Left ventricle myocardium superior (tissue), 1 donor: ENCODE results near the gene SS18. TPM values are rescaled to one million over a fixed set of nuclear protein-coding genes. Genes with fewer than 3 reads are reported as not detected.

Experiments
- ATAC-seq: fragments of 200-7000 bp; cut with Tn5 transposase; one replicate; pipeline ENCODE4 v1.9.1; 2020; ENCODE audit warnings: mild to moderate bottlenecking, moderate library complexity
- DNase-seq: peaks from one replicate; pipeline ENCODE4 v3.0.0-alpha.2; 2020
- intact Hi-C: fragments of 100-400 bp; cut with micrococcal nuclease; formaldehyde crosslinking; loops from one replicate; pipeline ENCODE4 v1.11.0; 2022
- total RNA-seq: library from RNA; stranded (reverse); fragmentation: NEBNext Ultra II Directional; extraction: Animal tissue kit (Norgen Biotek cat#: 25700); gene quantifications from one replicate; pipeline ENCODE4 v1.2.1, GENCODE V29; 2021
- donor health status: DM: no; HTN: yes; CAD: no; lungs with severe emphysema.

The SS18 gene
- total RNA-seq, 1 donor from 2014 or later: 30.3 TPM

- ATAC-seq (no peak), DNase-seq (no peak)
- intact Hi-C loops: loop anchor here (10.0 kb wide), 1 partner anchor 58 kb away; no protein-coding TSS in a partner anchor
These were observed 7.9 kb downstream of the SS18 start for GRCh38 chr18:26082475-26082874.

GRCh38 chr18:26074246-26074645 is 16.2 kb downstream of the SS18 start:
- DNase-seq (no peak), ATAC-seq (no peak)
- intact Hi-C loops: no loop called here

- DNase-seq: no peak
- ATAC-seq: no peak
- intact Hi-C loops: no loop called here
These were observed 16.7 kb downstream of the SS18 start for GRCh38 chr18:26073758-26074157.

GRCh38 chr18:26071725-26072124 is 18.7 kb downstream of the SS18 start:
- DNase-seq: no peak
- intact Hi-C loops: no loop called here
- ATAC-seq: no peak

GRCh38 chr18:26071020-26071419 is 19.4 kb downstream of the SS18 start:
- intact Hi-C loops: no loop called here
- DNase-seq (no peak), ATAC-seq (no peak)

GRCh38 chr18:26059357-26059756 is 31.1 kb downstream of the SS18 start:
- ATAC-seq: no peak
- no peak for DNase-seq
- intact Hi-C loops: no loop called here

- no peak for DNase-seq
- peak; percentile 95 for ATAC-seq
- intact Hi-C loops: no loop called here
These were observed 33.1 kb downstream of the SS18 start for GRCh38 chr18:26057344-26057773.

GRCh38 chr18:26056291-26056690 is 34.1 kb downstream of the SS18 start:
- no peak for DNase-seq
- ATAC-seq: peak; percentile 58
- intact Hi-C loops: no loop called here

GRCh38 chr18:26052505-26052904 is 37.9 kb downstream of the SS18 start:
- ATAC-seq (no peak), DNase-seq (no peak)

GRCh38 chr18:26051843-26052242 is 38.6 kb downstream of the SS18 start:
- ATAC-seq (no peak), DNase-seq (no peak)
- intact Hi-C loops: no loop called here

More at GRCh38 chr18:26052505-26052904, 37.9 kb downstream of the SS18 start:
- intact Hi-C loops: no loop called here

GRCh38 chr18:26046419-26047077 is 43.9 kb downstream of the SS18 start:
- no peak for ATAC-seq
- DNase-seq: no peak

GRCh38 chr18:26044807-26045206 is 45.6 kb downstream of the SS18 start:
- intact Hi-C loops: no loop called here
- DNase-seq (no peak), ATAC-seq (no peak)

More at GRCh38 chr18:26046419-26047077, 43.9 kb downstream of the SS18 start:
- intact Hi-C loops: no loop called here

- intact Hi-C loops: no loop called here
- ATAC-seq (no peak), DNase-seq (no peak)
These were observed 50.3 kb downstream of the SS18 start for GRCh38 chr18:26040051-26040656.

GRCh38 chr18:26039203-26039602 is 51.2 kb downstream of the SS18 start:
- DNase-seq (no peak), ATAC-seq (no peak)
- intact Hi-C loops: no loop called here

- intact Hi-C loops: no loop called here
- DNase-seq: no peak
- ATAC-seq: no peak
These were observed 53.8 kb downstream of the SS18 start for GRCh38 chr18:26036635-26037034.

- no peak for ATAC-seq
- intact Hi-C loops: no loop called here
These were observed 55.4 kb downstream of the SS18 start for GRCh38 chr18:26034850-26035497.

GRCh38 chr18:26022585-26022984 is 67.8 kb downstream of the SS18 start:
- intact Hi-C loops: loop anchor here (10.0 kb wide), 1 partner anchor 62 kb away; no protein-coding TSS in a partner anchor
- DNase-seq: no peak
- ATAC-seq: no peak

More at GRCh38 chr18:26034850-26035497, 55.4 kb downstream of the SS18 start:
- no peak for DNase-seq

- no peak for ATAC-seq
- intact Hi-C loops: loop anchor here (10.0 kb wide), 1 partner anchor 64 kb away; no protein-coding TSS in a partner anchor
These were observed 69.2 kb downstream of the SS18 start for GRCh38 chr18:26021061-26021754.

GRCh38 chr18:26017929-26018328 is 72.5 kb downstream of the SS18 start:
- no peak for ATAC-seq
- intact Hi-C loops: no loop called here
- no peak for DNase-seq

More at GRCh38 chr18:26021061-26021754, 69.2 kb downstream of the SS18 start:
- DNase-seq: no peak

GRCh38 chr18:26014462-26014861 is 76.0 kb downstream of the SS18 start:
- DNase-seq (no peak), ATAC-seq (no peak)
- intact Hi-C loops: no loop called here
